ENCODE measurements around the gene DMKN. TPM values are rescaled to one million over a fixed set of nuclear protein-coding genes. Genes with fewer than 3 reads are reported as not detected.

DMKN gene
- total RNA-seq, 1 experiment from 2014 or later, result 5.6 TPM

- in situ Hi-C loops (cut with HindIII; ENCODE audit: low pct_unique_long_range_greater_than_20kb, low sequenced_read_pairs), result no loop called here
- no peak for ATAC-seq
- intact Hi-C loops (cut with micrococcal nuclease; ENCODE audit: unreplicated experiment), result no loop called here
Observed at GRCh38 chr19:35539314-35539713, 25.9 kb upstream of the DMKN start.

DNA sequence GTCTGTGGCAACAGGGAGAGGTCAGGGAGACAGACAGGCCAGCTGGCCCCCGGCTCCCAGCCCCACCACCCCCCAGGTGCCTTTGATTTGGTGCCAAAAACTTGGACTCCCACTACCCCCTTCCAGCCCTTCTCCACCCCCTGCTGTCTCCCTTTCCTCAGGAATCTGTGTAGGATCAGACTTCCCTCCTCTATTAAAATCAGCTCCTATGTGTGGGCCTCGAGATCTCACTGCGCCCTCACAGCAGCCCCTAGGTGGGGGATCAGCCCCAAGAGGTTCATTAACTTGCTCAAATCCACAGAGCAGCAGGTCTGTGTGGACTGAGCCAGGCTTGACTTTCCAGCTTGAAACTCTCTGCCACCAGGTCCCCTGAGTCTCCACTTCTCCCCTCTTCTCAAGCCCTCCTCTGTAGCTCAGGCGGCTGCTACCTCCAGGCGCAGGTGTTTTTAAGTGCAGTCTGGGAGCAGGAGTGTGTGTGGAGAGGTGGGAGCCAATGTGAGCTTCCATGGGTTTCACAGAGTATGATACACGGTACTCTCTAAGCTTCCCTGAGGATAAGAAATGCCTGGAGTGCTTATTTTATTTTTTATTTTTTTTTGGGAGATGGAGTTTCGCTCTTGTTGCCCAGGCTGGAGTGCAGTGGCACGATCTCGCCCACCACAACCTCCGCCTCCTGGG is 21.5 kb upstream of the DMKN start:
- CTCF ChIA-PET, result interaction anchor here (0.6 kb wide), 1 partner anchor 181 kb away, joined by 3 read pairs; no protein-coding TSS in a partner anchor
- in situ Hi-C loops (cut with HindIII; ENCODE audit: low pct_unique_long_range_greater_than_20kb, low sequenced_read_pairs), result no loop called here
- Histone ChIP-seq H3K27me3 (ENCODE audit: control insufficient read depth, insufficient read depth, low read length) (no peaks in the 10 kb centered on the region), H3K36me3 (ENCODE audit: control insufficient read depth, insufficient read depth, low read length) (no peaks in the 10 kb centered on the region), H3K4me3 (ENCODE audit: low read depth in 2 of 2, low read length in 2 of 2) (no peak overlapping the region), H3K4me1 (ENCODE audit: control insufficient read depth, insufficient read depth, low read length) (peaks cover 4% of the 10 kb centered on the region; the same call in 1 of the 2 replicates), H3K9me3 (ENCODE audit: control insufficient read depth, insufficient read depth, low read depth, low read length) (no peaks in the 10 kb centered on the region), H3K27ac (ENCODE audit: low read length) (no peak overlapping the region)
- no peak for TF ChIP-seq TCF7L2 (IDR thresholded peaks at IDR 0.05; ENCODE audit: low read depth, low read length)
- no TSS peak for BruUV-seq (replicated peaks)
- ATAC-seq, result no peak
- intact Hi-C loops (cut with micrococcal nuclease; ENCODE audit: unreplicated experiment), result no loop called here
- no peak for DNase-seq (ENCODE audit: low read depth, low spot score)
- POLR2A ChIA-PET, result no interaction called here

More at GRCh38 chr19:35539314-35539713, 25.9 kb upstream of the DMKN start:
- H3K36me3 ChIP-seq (ENCODE audit: control insufficient read depth, insufficient read depth, low read length), result no peaks in the 10 kb centered on the region
- H3K4me1 ChIP-seq (ENCODE audit: control insufficient read depth, insufficient read depth, low read length), result peaks cover 3% of the 10 kb centered on the region; the same call in 1 of the 2 replicates
- no peaks in the 10 kb centered on the region for H3K9me3 ChIP-seq (ENCODE audit: control insufficient read depth, insufficient read depth, low read depth, low read length)
- H3K4me3 ChIP-seq (ENCODE audit: low read depth in 2 of 2, low read length in 2 of 2), result no peak overlapping the region
- no TSS peak for BruUV-seq (replicated peaks)
- no peak for TF ChIP-seq TCF7L2 (IDR thresholded peaks at IDR 0.05; ENCODE audit: low read depth, low read length)
- TF ChIP-seq POLR2AphosphoS5 (IDR thresholded peaks at IDR 0.05; ENCODE audit: low read depth, low read length), result no peak
- no peak for TF ChIP-seq SIN3A (IDR thresholded peaks at IDR 0.05; ENCODE audit: borderline replicate concordance, insufficient read depth, low read depth, low read length)
- H3K27me3 ChIP-seq (ENCODE audit: control insufficient read depth, insufficient read depth, low read length), result no peaks in the 10 kb centered on the region
- ChIA-PET CTCF (no interaction called here), POLR2A (no interaction called here)
- no peak overlapping the region for H3K27ac ChIP-seq (ENCODE audit: low read length)
- DNase-seq (ENCODE audit: low read depth, low spot score), result no peak

GRCh38 chr19:35533822-35534392 is 20.5 kb upstream of the DMKN start:
- intact Hi-C loops (cut with micrococcal nuclease; ENCODE audit: unreplicated experiment) (no loop called here), in situ Hi-C loops (cut with HindIII; ENCODE audit: low pct_unique_long_range_greater_than_20kb, low sequenced_read_pairs) (no loop called here)
- Histone ChIP-seq H3K9me3 (ENCODE audit: control insufficient read depth, insufficient read depth, low read depth, low read length) (no peaks in the 10 kb centered on the region), H3K27me3 (ENCODE audit: control insufficient read depth, insufficient read depth, low read length) (no peaks in the 10 kb centered on the region), H3K4me3 (ENCODE audit: low read depth in 2 of 2, low read length in 2 of 2) (no peak overlapping the region), H3K27ac (ENCODE audit: low read length) (no peak overlapping the region), H3K4me1 (ENCODE audit: control insufficient read depth, insufficient read depth, low read length) (peaks cover 4% of the 10 kb centered on the region; the same call in 1 of the 2 replicates), H3K36me3 (ENCODE audit: control insufficient read depth, insufficient read depth, low read length) (no peaks in the 10 kb centered on the region)
- TF ChIP-seq SIN3A (IDR thresholded peaks at IDR 0.05; ENCODE audit: borderline replicate concordance, insufficient read depth, low read depth, low read length) (no peak), TCF7L2 (IDR thresholded peaks at IDR 0.05; ENCODE audit: low read depth, low read length) (no peak)
- POLR2A ChIA-PET, result interaction anchor here (0.6 kb wide), 1 partner anchor 96 kb away, joined by 3 read pairs; no protein-coding TSS in a partner anchor
- DNase-seq (ENCODE audit: low read depth, low spot score), result no peak
- CTCF ChIA-PET, result no interaction called here
- BruUV-seq (replicated peaks), result no TSS peak
- ATAC-seq, result peak; percentile 63

DNA sequence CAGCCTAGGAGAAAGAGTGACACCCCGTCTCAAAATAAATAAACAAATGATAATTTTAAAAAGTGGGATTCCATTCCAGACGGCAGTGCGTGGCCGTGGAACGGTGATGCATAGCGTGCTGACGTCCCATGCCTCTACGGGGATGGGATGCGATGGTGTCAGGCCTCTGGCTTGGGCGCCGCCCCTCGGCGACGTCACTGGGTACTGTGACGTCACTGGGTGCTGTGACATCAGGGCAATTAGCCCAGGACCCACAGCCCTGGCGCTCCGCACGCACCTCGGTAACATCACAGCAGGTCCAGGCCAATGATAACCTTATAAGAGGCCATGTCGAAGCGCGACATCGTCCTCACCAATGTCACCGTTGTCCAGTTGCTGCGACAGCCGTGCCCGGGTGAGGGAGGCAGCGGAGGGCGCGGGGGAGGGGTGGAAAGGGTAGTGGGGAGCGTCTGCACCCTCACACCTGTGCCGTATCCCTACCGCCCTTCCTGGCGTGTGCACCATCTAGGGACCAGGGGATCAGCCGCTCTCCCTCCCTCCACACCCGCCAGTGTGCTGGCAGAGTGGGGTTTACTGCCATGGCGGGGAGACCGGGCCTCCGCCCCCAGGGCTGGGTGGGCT is 19.9 kb upstream of the DMKN start, which contains the start of gene GAPDHS:
Gene GAPDHS, plus strand, starts transcription at position 256 of the 621 bp plus-strand sequence. Its CDS starts 72 bp downstream, at position 328.
- no peak for ATAC-seq
- TF ChIP-seq TCF7L2 (IDR thresholded peaks at IDR 0.05; ENCODE audit: low read depth, low read length) (no peak), CTCF (IDR thresholded peaks at IDR 0.05) (no peak), SIN3A (IDR thresholded peaks at IDR 0.05; ENCODE audit: borderline replicate concordance, insufficient read depth, low read depth, low read length) (no peak), POLR2AphosphoS5 (IDR thresholded peaks at IDR 0.05; ENCODE audit: low read depth, low read length) (no peak)
- TF ChIP-seq, protein P1, sequence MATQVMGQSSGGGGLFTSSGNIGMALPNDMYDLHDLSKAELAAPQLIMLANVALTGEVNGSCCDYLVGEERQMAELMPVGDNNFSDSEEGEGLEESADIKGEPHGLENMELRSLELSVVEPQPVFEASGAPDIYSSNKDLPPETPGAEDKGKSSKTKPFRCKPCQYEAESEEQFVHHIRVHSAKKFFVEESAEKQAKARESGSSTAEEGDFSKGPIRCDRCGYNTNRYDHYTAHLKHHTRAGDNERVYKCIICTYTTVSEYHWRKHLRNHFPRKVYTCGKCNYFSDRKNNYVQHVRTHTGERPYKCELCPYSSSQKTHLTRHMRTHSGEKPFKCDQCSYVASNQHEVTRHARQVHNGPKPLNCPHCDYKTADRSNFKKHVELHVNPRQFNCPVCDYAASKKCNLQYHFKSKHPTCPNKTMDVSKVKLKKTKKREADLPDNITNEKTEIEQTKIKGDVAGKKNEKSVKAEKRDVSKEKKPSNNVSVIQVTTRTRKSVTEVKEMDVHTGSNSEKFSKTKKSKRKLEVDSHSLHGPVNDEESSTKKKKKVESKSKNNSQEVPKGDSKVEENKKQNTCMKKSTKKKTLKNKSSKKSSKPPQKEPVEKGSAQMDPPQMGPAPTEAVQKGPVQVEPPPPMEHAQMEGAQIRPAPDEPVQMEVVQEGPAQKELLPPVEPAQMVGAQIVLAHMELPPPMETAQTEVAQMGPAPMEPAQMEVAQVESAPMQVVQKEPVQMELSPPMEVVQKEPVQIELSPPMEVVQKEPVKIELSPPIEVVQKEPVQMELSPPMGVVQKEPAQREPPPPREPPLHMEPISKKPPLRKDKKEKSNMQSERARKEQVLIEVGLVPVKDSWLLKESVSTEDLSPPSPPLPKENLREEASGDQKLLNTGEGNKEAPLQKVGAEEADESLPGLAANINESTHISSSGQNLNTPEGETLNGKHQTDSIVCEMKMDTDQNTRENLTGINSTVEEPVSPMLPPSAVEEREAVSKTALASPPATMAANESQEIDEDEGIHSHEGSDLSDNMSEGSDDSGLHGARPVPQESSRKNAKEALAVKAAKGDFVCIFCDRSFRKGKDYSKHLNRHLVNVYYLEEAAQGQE (IDR thresholded peaks at IDR 0.05; ENCODE audit: insufficient read depth in 1 of 2, low read depth in 2 of 2, low read length in 1 of 2), result no peak
- Histone ChIP-seq H3K27ac (ENCODE audit: low read length) (no peak within 1 kb of the TSS), H3K4me1 (ENCODE audit: control insufficient read depth, insufficient read depth, low read length) (peaks cover 4% of the 10 kb centered on the region; the same call in 1 of the 2 replicates), H3K9me3 (ENCODE audit: control insufficient read depth, insufficient read depth, low read depth, low read length) (no peaks in the 10 kb centered on the region), H3K36me3 (ENCODE audit: control insufficient read depth, insufficient read depth, low read length) (no peaks in the 10 kb centered on the region), H3K27me3 (ENCODE audit: control insufficient read depth, insufficient read depth, low read length) (no peaks in the 10 kb centered on the region), H3K4me3 (ENCODE audit: low read depth in 2 of 2, low read length in 2 of 2) (no peak within 1 kb of the TSS)
- no TSS peak for BruUV-seq (replicated peaks)
- ChIA-PET CTCF (no interaction called here), POLR2A (interaction anchor here (0.6 kb wide), 1 partner anchor 95 kb away, joined by 3 read pairs; no protein-coding TSS in a partner anchor)
- intact Hi-C loops (cut with micrococcal nuclease; ENCODE audit: unreplicated experiment), result no loop called here
- in situ Hi-C loops (cut with HindIII; ENCODE audit: low pct_unique_long_range_greater_than_20kb, low sequenced_read_pairs), result no loop called here
- no peak for DNase-seq (ENCODE audit: low read depth, low spot score)

Measured in Panc1 (cell line).